Stimulated activated CD4-positive, alpha-beta T cell treated with anti-CD3 and anti-CD28 coated beads, Interleukin-15, amount 100 ng/mL, for 1 hour (primary cell): ENCODE results near the gene SHC2.
A peak's percentile ranks its signal among the peaks of the same experiment; 100 is the strongest.

ENCODE experiments used
- DNase-seq, 2 donors: peaks; one replicate each; pipeline ENCODE4 v3.0.0-alpha.2; 2020; ENCODE audit warnings: low read depth in 1 of 2, low spot score in 1 of 2

Gene SHC2

GRCh38 chr19:460877-461720, at the start of gene SHC2:
Gene SHC2, minus strand, starts transcription at chr19:461033. Its CDS starts 37 bp downstream, at chr19:460996.
- DNase-seq, result no peak

GRCh38 chr19:508204-509150, 47.6 kb upstream of the SHC2 start:
- DNase-seq, result no peak

- peak; percentile 71 to 74 for DNase-seq
Measured at GRCh38 chr19:507286-508203, 46.7 kb upstream of the SHC2 start, which contains the start of gene TPGS1. Gene TPGS1, plus strand, starts transcription at chr19:507497. Its CDS starts 10 bp downstream, at chr19:507507.

GRCh38 chr19:506404-507285, 45.8 kb upstream of the SHC2 start:
- peak; percentile 78 to 86 for DNase-seq

- no peak for DNase-seq
Measured at GRCh38 chr19:504616-505015, 43.8 kb upstream of the SHC2 start.

- no peak for DNase-seq
Measured at GRCh38 chr19:501646-502045, 40.8 kb upstream of the SHC2 start.

GRCh38 chr19:498977-499623, 38.3 kb upstream of the SHC2 start:
- no peak for DNase-seq

- DNase-seq, result no peak
Measured at GRCh38 chr19:498511-498891, 37.7 kb upstream of the SHC2 start.

- DNase-seq, result no peak
Measured at GRCh38 chr19:497869-498510, 37.2 kb upstream of the SHC2 start.

GRCh38 chr19:497491-497868, 36.6 kb upstream of the SHC2 start:
- no peak for DNase-seq

- DNase-seq, result no peak
Measured at GRCh38 chr19:496986-497385, 36.2 kb upstream of the SHC2 start.

GRCh38 chr19:496112-496665, 35.4 kb upstream of the SHC2 start, which contains the start of gene MADCAM1:
Gene MADCAM1, plus strand, starts transcription at chr19:496486. Its CDS starts 14 bp downstream, at chr19:496500.
- DNase-seq, result no peak

GRCh38 chr19:495402-496111, 34.7 kb upstream of the SHC2 start:
- no peak for DNase-seq

- DNase-seq, result no peak
Measured at GRCh38 chr19:495081-495401, 34.2 kb upstream of the SHC2 start.

- no peak for DNase-seq
Measured at GRCh38 chr19:494171-495080, 33.6 kb upstream of the SHC2 start.

- no peak for DNase-seq
Measured at GRCh38 chr19:493391-494170, 32.7 kb upstream of the SHC2 start.
